ENCODE data around the gene SMIM36. TPM values are rescaled to one million over a fixed set of nuclear protein-coding genes. Genes with fewer than 3 reads are reported as not detected.
"Not testable (repeated sequence)": the region's sequence is repeated elsewhere in the genome, so short reads cannot be mapped to it uniquely, and the experiment has no call there.

Gene SMIM36
- total RNA-seq, 1 experiment from 2014 or later: not detected

DNA sequence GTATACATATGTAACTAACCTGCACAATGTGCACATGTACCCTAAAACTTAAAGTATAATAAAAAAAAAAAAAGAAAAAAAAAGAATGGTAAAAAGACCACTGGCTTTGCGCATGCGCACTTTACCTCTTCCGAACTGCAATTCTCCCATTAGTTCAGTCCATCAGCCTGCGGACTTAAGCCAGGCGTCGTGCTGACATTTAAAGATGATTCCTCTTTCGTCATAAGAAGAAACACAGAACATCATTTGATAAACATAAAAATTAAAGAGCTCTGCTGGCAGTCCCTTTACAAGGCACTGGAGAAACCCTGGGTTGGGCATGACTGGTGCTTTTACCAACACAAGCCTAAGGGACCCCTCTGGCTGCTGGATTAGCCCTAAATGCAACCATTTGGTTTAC is 3.6 kb downstream of the SMIM36 start:
- not testable (repeated sequence) for DNase-seq (ENCODE audit: low read depth)

DNA sequence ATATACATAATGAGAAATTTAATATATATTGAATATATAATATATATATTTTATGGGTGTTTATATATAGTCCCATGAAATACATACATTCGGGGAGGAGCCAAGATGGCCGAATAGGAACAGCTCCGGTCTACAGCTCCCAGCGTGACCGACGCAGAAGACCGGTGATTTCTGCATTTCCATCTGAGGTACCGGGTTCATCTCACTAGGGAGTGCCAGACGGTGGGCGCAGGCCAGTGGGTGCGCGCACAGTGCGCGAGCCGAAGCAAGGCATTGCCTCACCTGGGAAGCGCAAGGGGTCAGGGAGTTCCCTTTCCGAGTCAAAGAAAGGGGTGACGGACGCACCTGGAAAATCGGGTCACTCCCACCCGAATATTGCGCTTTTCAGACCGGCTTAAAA is 9.6 kb downstream of the SMIM36 start:
- not testable (repeated sequence) for DNase-seq (ENCODE audit: low read depth)

DNA sequence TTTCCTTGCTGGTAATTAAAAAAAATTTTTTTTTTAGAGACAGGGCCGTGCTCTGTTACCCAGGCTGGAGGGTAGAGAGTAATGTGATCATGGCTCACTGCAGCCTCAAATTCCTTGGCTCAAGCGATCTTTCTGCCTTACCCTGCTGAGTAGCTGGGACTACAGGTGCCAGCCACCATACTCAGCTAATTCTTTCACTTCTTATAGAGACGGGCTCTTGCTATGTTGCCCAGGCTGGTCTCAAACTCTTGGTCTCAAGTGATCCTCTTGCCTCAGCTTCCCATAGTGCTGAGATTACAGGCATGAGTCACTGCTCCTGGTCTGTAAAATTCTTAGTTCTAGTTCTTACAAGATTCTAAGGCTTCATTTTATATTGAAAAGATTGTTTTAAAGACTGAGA is 11.1 kb downstream of the SMIM36 start:
- DNase-seq (ENCODE audit: low read depth): no peak

DNA sequence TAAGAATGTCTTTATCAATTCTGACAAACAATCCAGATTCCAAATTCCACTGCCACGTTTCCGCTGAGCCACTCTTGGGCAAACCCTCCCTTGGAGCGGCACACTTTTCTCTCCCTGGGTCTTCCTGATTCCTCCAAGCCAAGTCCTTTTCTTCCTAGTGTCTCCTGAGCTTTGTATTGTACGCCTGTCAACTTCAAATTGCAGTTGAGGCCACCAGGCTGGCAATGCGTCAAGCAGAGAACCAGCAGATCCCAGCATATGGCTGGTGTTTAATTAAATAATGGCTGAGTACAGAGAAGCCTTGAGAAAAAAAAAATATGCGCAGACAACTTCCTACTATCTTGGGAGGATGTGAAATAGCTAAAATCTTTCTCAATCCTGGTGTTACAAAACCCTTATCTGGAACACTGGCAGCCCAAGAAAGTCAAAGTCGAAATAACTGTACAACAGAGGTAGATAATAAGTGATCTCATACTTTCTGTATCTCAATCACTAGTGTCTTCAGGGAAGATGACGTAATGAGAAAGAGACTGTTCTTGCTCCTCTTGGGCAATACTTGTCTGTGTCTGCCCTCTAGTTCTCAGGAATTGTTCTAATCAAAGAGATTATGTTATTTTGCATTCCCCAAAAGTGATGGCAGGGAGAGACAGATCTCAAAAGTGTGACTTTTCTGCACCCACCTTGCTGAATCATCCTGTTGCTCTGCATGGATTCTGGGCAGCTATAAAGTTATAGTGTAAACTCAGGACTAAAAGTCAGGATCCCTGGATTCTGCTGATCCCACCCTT is 15.0 kb downstream of the SMIM36 start:
- no peak for DNase-seq (ENCODE audit: low read depth)

DNA sequence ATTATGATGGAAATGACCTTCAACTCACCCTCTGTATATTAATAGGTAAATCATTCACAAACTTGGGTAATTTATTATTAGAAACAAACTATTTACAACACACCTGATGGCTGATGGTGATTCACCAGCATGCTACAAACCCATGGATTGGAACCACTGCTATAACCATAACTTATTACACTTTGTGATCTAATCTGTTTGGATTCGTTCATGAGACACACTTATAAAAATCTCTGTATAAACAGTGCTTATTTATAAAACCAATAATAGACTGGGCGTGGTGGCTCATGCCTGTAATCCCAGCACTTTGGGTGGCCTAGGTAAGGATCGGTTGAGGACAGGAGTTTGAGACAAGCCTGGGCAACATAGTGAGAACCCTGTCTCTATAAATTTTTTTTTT is 16.0 kb downstream of the SMIM36 start:
- DNase-seq (ENCODE audit: low read depth): no peak

DNA sequence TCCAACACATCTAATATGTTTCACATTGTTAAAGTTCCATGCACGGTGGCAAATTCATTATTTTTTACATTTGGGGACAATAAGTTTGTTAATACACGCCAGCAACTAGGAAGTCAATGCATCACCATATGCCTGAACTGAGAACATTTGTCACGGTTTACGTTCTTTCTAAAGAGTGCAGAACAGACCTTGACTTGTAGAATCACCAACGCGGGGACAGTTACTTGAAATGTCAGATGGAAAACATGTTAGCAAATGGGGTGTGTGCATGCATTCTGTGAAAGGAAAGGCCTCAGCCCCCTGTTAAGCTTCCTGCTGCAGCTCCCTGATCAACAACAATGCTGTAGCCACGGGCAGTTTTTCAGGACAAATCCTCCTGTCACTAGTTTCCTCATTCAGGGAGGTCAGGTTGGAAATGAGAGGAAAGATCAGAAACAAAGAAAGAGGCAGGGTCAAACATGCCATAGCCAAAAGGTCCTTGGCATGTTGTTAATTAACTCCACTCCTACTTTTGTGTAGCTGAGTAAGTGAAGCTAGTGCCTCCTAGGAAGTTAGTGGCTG is 18.4 kb downstream of the SMIM36 start:
- DNase-seq (ENCODE audit: low read depth): no peak

DNA sequence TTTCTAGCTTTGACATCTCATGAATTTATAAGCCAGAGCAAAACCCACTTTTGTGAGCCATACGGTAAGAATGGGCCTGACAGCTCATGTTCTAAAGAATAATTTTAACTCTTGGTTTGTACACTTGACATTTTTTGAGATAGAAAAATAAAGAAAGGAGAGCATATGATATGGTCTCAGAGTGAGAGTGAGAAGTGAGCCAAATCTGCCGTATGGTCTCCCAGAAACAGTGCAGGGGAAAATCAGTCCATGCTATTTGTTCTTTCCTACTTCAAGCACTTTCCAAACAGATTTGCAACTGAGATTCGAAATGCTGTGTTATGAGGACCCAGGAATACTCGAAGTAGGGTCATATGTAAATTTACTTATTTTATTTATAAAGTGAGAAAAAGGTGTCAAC is 20.9 kb downstream of the SMIM36 start:
- no peak for DNase-seq (ENCODE audit: low read depth)

DNA sequence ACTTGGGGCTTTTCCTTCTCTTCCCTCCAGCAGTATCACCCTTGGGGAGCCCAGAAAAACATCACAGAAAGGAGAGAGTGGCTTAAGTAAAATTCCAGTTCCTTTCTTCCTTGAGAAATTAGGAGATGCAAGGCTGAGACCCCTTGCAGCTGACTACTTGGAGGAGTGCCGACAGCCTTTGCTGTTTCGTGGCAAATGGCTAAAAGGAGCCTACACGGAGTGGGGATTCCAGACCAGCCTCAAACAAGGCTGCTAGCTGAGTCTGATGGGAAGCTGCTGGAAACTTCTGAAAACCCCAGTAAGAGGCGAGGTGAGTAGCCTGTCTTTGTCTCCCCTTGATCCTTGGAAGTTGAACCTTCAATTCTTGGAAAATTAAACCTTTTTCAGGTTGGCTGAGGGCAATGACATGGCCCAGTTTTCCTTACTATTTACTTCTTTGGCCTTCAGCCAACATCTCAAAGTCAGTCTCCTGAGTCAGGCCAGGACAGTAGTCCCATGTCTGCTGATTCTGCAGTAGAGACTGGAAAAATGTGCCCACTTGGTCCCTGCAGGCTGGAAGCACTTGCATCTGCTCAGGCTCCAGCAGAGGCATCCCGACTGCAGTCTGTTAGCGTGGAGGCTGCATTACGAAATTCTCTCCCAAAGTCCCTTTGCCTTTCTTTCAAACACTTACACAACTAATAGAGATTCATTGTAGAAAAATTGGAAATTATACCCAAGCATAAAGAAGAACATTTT is 23.4 kb downstream of the SMIM36 start:
- no peak for DNase-seq (ENCODE audit: low read depth)

DNA sequence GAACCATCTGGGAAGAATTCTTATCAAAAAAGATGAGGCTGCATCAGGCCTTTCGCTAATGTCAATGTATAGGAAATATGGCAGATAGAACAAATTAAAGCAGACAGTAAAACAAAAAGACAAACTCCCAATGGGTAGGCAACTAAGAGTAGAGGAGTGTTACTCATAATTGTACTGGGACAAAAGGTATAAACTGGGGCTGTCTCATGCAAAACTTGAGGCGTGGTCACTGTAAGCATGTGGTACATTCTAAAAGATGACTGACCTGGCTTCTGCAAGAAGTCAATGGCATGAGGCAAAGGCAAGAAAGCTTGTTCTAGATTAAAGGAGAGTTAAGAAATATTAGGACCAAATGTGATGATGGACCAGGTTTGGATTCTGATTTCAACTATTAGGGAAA is 26.7 kb downstream of the SMIM36 start:
- no peak for DNase-seq (ENCODE audit: low read depth)

DNA sequence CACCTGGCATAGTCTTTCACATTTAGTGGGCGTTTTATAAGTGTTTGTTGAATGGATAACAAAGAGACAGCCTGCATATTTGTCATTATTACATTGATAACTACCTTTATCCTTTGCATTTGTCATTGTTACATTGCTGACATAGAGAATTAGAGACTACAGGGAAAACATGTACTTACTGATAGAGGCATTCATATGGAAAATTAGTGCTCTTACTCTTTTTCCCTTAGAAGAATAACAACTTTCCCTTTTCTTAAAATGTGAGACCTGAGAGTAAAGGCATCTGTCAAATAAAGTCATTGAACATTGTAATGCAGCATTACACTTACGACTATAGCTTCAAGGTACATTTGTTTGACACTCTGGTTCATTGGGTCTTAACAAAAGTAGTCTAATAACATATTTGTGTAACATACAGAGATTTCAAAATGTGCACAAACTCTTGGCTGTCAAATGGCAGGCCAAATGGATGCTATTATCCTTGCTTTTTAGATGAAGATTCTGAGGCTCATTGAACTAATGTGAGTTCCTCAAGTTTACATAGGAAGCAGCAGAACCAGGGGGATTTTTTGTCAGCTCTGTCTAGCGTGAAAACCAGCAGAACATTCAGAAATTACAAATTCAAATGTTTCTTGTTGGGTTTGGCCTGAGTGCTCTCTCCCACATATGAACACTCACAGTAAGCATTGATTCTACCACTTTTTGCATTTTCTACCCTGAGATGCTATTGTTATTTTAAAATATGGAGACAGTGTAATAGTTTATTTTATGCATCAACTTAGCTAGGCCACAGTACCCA is 28.5 kb downstream of the SMIM36 start:
- DNase-seq (ENCODE audit: low read depth): no peak

DNA sequence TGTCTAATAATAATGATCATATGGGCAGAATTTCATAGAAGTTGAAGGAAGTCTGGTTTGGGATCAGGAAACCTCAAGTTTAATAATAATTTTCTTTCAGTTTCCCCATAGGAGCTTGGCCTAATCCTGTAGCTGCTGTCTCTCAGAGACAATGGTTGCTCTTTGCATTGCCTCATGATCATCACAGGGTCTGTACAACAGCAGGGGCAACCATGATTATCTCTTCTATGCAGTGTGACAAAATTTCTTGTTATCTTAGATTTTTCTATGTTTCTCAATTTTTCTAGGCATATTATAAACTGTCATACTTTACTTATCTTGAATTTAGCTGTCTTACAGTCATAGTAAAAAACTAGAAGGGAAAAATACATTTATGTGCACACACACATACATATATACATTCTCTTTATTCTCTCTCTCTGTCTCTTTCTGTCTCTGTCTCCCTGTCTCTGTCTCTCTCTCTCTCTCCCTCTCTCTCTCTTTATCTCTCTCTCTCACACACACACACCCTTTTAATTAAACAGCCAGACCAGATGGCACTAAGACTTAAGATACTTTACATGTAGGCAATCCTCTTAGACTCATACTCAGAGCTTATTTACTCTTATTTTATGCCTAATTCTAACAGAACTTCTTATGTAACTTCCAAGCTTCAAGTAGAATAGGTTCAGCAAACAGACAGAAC is 30.5 kb downstream of the SMIM36 start:
- DNase-seq (ENCODE audit: low read depth): no peak

DNA sequence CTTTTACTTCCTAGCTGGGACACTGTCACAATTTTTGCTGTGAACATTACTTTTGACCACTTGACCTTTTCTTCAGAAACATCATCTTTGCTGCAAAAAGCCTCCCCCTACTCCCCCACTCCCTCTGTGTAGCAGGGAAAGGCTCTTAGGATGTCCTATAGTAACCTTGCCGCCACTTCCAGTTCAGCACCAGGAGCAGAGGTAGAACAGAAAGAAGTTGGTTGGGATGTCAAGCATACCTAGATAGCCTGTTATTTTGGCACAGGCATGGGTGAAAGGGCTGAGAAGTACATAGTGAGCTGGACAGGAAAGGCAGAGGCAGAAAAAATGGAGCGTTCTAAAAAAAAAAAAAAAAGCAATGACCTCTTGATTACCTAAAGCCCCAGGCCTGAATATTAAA is 31.3 kb downstream of the SMIM36 start:
- no peak for DNase-seq (ENCODE audit: low read depth)

DNA sequence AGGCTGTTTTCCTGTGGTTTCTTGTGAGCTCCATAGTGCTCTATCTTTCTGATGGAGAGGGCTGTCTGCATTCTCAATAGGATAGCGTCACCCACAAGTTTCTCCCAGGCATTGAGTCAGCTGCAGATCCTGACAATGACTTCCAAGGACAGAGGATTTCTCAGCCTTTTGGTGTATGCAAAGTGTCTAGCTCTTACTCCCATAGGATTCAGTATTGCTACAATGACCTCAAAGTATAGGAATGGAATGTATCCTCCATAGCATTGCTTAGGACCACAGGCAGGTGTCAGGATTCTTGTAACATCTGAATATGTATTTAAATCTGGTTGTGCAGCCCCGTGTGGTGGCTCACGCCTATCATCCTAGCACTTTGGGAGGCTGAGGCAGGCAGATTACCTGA is 32.3 kb downstream of the SMIM36 start:
- peak; percentile 17 for DNase-seq (ENCODE audit: low read depth)

DNA sequence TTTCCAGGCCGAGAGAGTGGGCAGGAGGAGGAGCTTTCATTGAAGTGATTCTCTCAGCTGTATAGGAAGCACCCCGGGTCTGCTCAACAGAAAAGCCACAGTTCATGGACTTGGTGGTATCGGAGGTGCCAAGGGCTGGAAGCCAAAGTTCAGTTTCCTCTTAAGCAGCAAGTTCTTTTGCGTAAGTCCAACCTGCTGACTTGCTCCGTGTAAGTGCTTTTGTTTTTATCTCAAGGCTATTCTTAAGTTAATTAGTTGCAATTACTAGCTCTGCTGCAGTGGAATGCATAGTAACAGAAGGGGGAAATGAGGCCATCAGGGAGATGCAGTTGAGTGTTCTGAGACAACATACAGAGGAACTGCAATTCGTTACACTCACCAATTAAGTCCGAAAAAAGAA is 44.6 kb downstream of the SMIM36 start:
- DNase-seq (ENCODE audit: low read depth): no peak

DNA sequence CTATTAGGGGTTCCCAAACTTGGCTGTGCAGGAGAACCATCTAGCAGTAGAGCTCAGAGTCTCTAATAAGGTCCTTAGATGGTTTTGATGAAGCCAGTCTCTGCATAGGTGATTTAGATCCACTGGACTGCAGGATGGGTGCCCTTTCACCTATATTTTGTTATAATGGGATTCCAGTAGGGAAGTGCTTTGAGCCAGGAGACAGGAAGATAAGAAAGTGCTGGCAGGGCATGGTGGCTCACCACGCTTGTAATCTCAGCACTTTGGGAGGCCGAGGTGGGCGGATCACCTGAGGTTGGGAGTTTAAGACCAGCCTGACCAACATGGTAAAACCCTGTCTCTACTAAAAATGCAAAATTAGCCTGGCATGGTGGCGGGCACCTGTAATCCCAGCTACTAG is 45.5 kb downstream of the SMIM36 start:
- DNase-seq (ENCODE audit: low read depth): not testable (repeated sequence)

DNA sequence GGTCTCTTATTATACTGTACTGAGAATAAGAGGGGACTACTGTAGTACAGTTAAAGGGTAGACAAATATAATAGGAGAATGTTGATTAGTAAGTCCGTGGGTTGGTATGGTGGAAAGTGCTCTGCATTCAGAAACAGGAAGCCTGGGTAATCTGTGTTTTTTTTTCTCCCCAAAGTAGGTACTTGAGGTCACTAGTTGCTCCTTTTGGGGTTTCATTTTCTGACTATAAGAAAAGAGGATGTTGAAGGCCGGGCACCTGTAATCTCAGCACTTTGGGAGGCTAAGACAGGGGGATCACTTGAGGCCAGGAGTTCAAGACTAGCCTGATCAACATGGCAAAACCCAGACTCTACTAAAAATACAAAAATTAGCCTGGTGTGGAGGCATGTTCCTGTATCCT is 47.7 kb downstream of the SMIM36 start:
- no peak for DNase-seq (ENCODE audit: low read depth)

DNA sequence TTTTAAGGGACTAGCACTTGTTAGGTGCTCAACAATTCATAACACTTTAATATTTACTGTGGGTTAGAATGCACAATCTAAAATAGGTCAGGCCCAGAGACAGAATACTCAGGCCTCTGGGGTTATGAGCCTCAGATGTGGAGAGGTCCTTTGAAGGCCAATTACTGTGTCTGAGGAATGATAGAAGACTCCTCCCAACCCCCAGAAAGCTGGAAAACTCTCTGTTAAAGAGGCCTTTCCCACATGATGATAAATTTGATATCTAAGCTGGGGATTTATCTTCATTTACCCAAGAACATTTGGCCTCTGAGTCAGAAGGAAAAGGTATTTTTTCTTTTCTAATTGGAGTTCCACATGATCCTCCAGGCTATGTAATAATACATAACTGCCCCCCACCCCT is 48.5 kb downstream of the SMIM36 start:
- peak; percentile 19 for DNase-seq (ENCODE audit: low read depth)

DNA sequence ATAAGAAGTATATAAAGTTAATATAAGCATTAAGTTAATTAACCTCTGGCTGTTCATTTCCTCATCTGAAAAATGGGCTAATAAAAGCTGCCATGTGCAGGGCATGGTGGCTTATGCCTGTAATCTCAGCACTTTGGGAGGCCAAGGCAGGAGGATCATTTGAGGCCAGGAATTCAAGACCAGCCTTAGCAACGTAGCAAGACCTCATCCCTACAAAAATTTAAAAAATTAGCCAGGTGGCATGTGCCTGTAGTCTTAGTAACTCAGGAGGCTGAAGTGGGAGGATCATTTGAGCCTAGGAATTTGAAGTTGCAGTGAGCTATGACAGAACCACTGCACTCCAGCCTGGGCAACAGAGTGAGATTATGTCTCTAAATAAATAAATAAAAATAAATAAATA is 49.0 kb downstream of the SMIM36 start:
- no peak for DNase-seq (ENCODE audit: low read depth)

DNA sequence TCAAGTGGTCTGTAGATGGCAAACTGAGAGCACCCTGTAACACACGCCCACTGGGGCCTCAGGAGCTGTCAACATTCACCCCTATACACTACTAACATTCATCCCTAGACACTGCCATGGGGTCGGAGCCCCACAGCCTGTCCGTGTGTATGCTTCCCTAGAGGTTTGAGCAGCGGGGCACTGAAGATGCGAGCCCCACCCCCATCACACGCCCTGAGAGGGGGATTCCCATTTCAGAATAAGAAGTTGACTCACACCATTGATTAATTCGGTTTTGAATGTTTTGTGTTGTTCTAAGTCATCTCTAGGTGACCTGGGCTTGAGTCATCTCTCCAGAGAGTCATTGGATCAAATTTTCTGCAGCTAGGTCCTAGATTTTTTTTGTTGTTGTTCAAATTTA is 52.3 kb downstream of the SMIM36 start:
- DNase-seq (ENCODE audit: low read depth): peak; percentile 77

DNA sequence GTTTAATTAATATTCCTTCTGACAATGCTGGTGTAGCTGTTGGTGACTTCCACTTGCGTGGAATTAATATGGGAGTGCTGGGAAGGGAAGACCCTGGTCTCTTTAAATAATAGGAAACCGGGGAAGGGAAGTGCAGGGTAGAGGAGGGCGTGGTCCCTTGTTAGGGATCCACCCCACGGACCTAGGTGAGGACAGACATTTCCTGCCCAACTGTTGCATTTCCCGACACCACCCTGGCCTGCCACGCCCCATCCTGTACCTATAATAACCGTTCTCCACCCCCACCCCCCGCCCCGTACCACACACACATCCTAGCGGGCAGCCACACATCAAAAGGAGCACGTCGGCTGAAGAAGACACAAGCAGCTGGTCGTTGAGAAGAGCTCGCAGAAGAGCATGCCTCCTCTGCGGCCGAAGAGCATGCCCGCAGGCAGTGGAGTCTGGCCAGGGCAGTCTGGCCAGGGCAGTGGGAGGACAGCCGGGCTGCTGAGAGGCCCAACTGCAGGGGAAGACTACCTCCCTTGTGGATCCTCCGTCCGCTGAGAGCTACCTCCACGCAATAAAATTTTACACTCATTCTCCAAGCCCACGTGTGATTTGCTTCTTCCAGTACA is 52.9 kb downstream of the SMIM36 start:
- DNase-seq (ENCODE audit: low read depth): no peak

All from Daoy (cell line).